Keratinocyte (primary cell): ENCODE measurements around the gene TM9SF2.
"Not testable (repeated sequence)": the region's sequence is repeated elsewhere in the genome, so short reads cannot be mapped to it uniquely, and the experiment has no call there.

Experiments
- EZH2 ChIP-seq: IDR thresholded peaks from one replicate; pipeline ENCODE4 v1.6.1; 2012; ENCODE audit warnings: inconsistent platforms, mild to moderate bottlenecking, low read length, moderate library complexity
- TF ChIP-seq, protein P1 (sequence below), 3 experiments: IDR thresholded peaks in 1 of 3; conservative IDR thresholded peaks in 1 of 3; optimal IDR thresholded peaks in 1 of 3; 2 replicates in 2 of 3; 3 replicates in 1 of 3; pipeline versions ENCODE3 to v1.5.1; 2011; ENCODE audit warnings: low read length in 3 of 3, mild to moderate bottlenecking in 3 of 3, moderate library complexity in 2 of 3, control low read depth in 1 of 3, inconsistent platforms in 1 of 3; ENCODE audit not compliant: insufficient read depth in 2 of 3; ENCODE audit errors: extremely low read depth in 1 of 3

GRCh38 chr13:99460802-99461201 lies 40.5 kb upstream of the TM9SF2 start:
- TF ChIP-seq, protein P1, sequence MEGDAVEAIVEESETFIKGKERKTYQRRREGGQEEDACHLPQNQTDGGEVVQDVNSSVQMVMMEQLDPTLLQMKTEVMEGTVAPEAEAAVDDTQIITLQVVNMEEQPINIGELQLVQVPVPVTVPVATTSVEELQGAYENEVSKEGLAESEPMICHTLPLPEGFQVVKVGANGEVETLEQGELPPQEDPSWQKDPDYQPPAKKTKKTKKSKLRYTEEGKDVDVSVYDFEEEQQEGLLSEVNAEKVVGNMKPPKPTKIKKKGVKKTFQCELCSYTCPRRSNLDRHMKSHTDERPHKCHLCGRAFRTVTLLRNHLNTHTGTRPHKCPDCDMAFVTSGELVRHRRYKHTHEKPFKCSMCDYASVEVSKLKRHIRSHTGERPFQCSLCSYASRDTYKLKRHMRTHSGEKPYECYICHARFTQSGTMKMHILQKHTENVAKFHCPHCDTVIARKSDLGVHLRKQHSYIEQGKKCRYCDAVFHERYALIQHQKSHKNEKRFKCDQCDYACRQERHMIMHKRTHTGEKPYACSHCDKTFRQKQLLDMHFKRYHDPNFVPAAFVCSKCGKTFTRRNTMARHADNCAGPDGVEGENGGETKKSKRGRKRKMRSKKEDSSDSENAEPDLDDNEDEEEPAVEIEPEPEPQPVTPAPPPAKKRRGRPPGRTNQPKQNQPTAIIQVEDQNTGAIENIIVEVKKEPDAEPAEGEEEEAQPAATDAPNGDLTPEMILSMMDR (optimal IDR thresholded peaks at IDR 0.05 in 1 of 3, IDR thresholded peaks at IDR 0.05 in 1 of 3, conservative IDR thresholded peaks at IDR 0.05 in 1 of 3; ENCODE audit: extremely low read depth in 1 of 3, insufficient read depth in 2 of 3, low read length in 3 of 3) = not testable (repeated sequence)
- not testable (repeated sequence) for TF ChIP-seq EZH2
